CD14-positive monocyte (primary cell): ENCODE data around the gene BMX. TPM values are rescaled to one million over a fixed set of nuclear protein-coding genes. Genes with fewer than 3 reads are reported as not detected.

Experiments
- DNase-seq, 3 donors: peaks; one replicate each; pipeline ENCODE4 v3.0.0-alpha.2; 2011 to 2022
- H2AFZ ChIP-seq: 2 replicates; pipeline ENCODE4 v1.6.0; 2012; ENCODE audit warnings: mild to moderate bottlenecking, low read depth, low read length, inconsistent platforms; ENCODE audit not compliant: insufficient read depth, poor library complexity, severe bottlenecking
- H3K27ac ChIP-seq, 2 donors: 1 replicate in 1 of 2; 2 replicates in 1 of 2; pipeline ENCODE4 v1.5.1; 2012 to 2013; ENCODE audit warnings: low read length in 2 of 2, control low read depth in 1 of 2, inconsistent platforms in 1 of 2, low read depth in 1 of 2, mild to moderate bottlenecking in 1 of 2
- H3K27me3 ChIP-seq, 2 donors: one replicate each; pipeline versions ENCODE4 v1.6.0 to v1.6.1; 2011 to 2013; ENCODE audit warnings: low read length in 2 of 2; ENCODE audit not compliant: control insufficient read depth in 2 of 2, insufficient read depth in 2 of 2
- H3K36me3 ChIP-seq, 2 donors: replicated peaks in 1 of 2; 1 replicate in 1 of 2; 2 replicates in 1 of 2; pipeline versions ENCODE4 v1.5.1 to v1.6.1; 2012 to 2013; ENCODE audit warnings: low read length in 2 of 2, control low read depth in 1 of 2, inconsistent platforms in 1 of 2, mild to moderate bottlenecking in 1 of 2; ENCODE audit not compliant: insufficient read depth in 2 of 2, control insufficient read depth in 1 of 2
- H3K4me1 ChIP-seq, 2 donors: 1 replicate in 1 of 2; 2 replicates in 1 of 2; pipeline versions ENCODE4 v1.5.1 to v1.6.1; 2012 to 2013; ENCODE audit warnings: low read length in 2 of 2, control low read depth in 1 of 2, inconsistent platforms in 1 of 2, mild to moderate bottlenecking in 1 of 2, moderate library complexity in 1 of 2; ENCODE audit not compliant: insufficient read depth in 2 of 2, control insufficient read depth in 1 of 2
- H3K4me2 ChIP-seq: replicated peaks from 2 replicates; pipeline ENCODE3; 2012; ENCODE audit warnings: low read length, moderate library complexity, mild to moderate bottlenecking; ENCODE audit not compliant: poor library complexity, severe bottlenecking; ENCODE audit errors: extremely low read depth
- H3K4me3 ChIP-seq, 3 experiments: fragments of 200-600 bp in 1 of 3; sonication (generic) in 1 of 3; replicated peaks in 1 of 3; 1 replicate in 2 of 3; 2 replicates in 1 of 3; pipeline ENCODE4 v1.5.1; 2011 to 2013; ENCODE audit warnings: low read length in 3 of 3, mild to moderate bottlenecking in 3 of 3, control low read depth in 2 of 3, low read depth in 2 of 3, inconsistent platforms in 1 of 3, moderate library complexity in 1 of 3
- H3K79me2 ChIP-seq: 2 replicates; pipeline ENCODE4 v1.6.0; 2012; ENCODE audit warnings: mild to moderate bottlenecking, control low read depth, inconsistent platforms, low read length, moderate library complexity; ENCODE audit not compliant: insufficient read depth
- H3K9ac ChIP-seq: 2 replicates; pipeline ENCODE4 v1.6.0; 2017; ENCODE audit warnings: low read length, mild to moderate bottlenecking; ENCODE audit not compliant: insufficient read depth, poor library complexity, severe bottlenecking
- H3K9me3 ChIP-seq, 2 donors: replicated peaks in 1 of 2; 1 replicate in 1 of 2; 2 replicates in 1 of 2; pipeline versions ENCODE4 v1.5.1 to v1.6.1; 2012 to 2013; ENCODE audit warnings: low read length in 2 of 2, control low read depth in 1 of 2; ENCODE audit not compliant: control insufficient read depth in 1 of 2, insufficient read depth in 1 of 2
- H4K20me1 ChIP-seq: 2 replicates; pipeline ENCODE4 v1.6.0; 2012; ENCODE audit warnings: mild to moderate bottlenecking, low read length, control low read depth, moderate library complexity; ENCODE audit not compliant: insufficient read depth
- H3K27ac Mint-ChIP-seq, 7 donors: one replicate each; pipeline ENCODE4 v1.8.0; 2020; ENCODE audit warnings: mild to moderate bottlenecking in 7 of 7, mixed read lengths in 7 of 7, moderate library complexity in 6 of 7, inconsistent platforms in 2 of 7
- H3K27me3 Mint-ChIP-seq, 3 donors: one replicate each; pipeline ENCODE4 v1.8.0; 2021 to 2022; ENCODE audit warnings: low read depth in 3 of 3, mild to moderate bottlenecking in 3 of 3, mixed read lengths in 3 of 3, moderate library complexity in 3 of 3, inconsistent platforms in 1 of 3
- H3K36me3 Mint-ChIP-seq, 2 donors: one replicate each; pipeline ENCODE4 v1.8.0; 2020; ENCODE audit warnings: mixed read lengths in 2 of 2, inconsistent platforms in 1 of 2, mild to moderate bottlenecking in 1 of 2
- H3K4me1 Mint-ChIP-seq: one replicate; pipeline ENCODE4 v1.8.0; 2020; ENCODE audit warnings: mild to moderate bottlenecking, mixed read lengths
- H3K4me3 Mint-ChIP-seq, 2 donors: one replicate each; pipeline ENCODE4 v1.8.0; 2020; ENCODE audit warnings: mild to moderate bottlenecking in 2 of 2, mixed read lengths in 2 of 2, moderate library complexity in 1 of 2
- H3K9me3 Mint-ChIP-seq, 7 donors: one replicate each; pipeline ENCODE4 v1.8.0; 2020 to 2022; ENCODE audit warnings: mixed read lengths in 7 of 7, mild to moderate bottlenecking in 6 of 7, moderate library complexity in 6 of 7, inconsistent platforms in 2 of 7
- WGBS: methylation state at CpG from one replicate; pipeline ENCODE4 v1.1.5; 2013; ENCODE audit warnings: missing lambda C conversion rate; ENCODE audit not compliant: insufficient coverage; 5-methylcytosine and 5-hydroxymethylcytosine counted together
- intact Hi-C, 2 donors: fragments of 100-400 bp; cut with micrococcal nuclease; formaldehyde crosslinking; loops; one replicate each; pipeline versions ENCODE4 v1.15.0 to v1.15.1; 2023
- polyA plus RNA-seq, 3 donors: library from polyadenylated mRNA; depleted of rRNA in 1 of 3; unstranded in 2 of 3; stranded (reverse) in 1 of 3; fragments of 300-500 nt in 2 of 3; fragments of >200 nt in 1 of 3; fragmentation: Illumina TruSeq in 2 of 3; gene quantifications; 1 replicate in 2 of 3; 2 replicates in 1 of 3; pipeline ENCODE4 v1.2.3, GENCODE V29; 2012 to 2021
- TF ChIP-seq, protein P1 (sequence below): fragments of 200-600 bp; IDR thresholded peaks from one replicate; pipeline ENCODE4 v1.8.0; 2022; ENCODE audit warnings: antibody characterized with exemption, mild to moderate bottlenecking

BMX gene
- polyA plus RNA-seq, 3 donors = 0.15 to 0.26 (median 0.22) TPM

- Mint-ChIP-seq H3K4me3 (no peak overlapping the region), H3K4me1 (no peaks in the 10 kb centered on the region), H3K27ac (peak overlapping the region in 1 of 7 donors; percentile 16), H3K9me3 (no peaks in the 10 kb centered on the region), H3K36me3 (no peaks in the 10 kb centered on the region), H3K27me3 (peaks cover 0 to 45% (median 2%) of the 10 kb centered on the region in 3 donors)
- Histone ChIP-seq H3K4me2 (no peak overlapping the region), H3K4me3 (no peak overlapping the region), H3K27ac (no peak overlapping the region), H3K9me3 (no peaks in the 10 kb centered on the region), H2AFZ (no peak overlapping the region), H3K27me3 (peaks cover 0 to 89% of the 10 kb centered on the region in 2 donors), H3K4me1 (no peaks in the 10 kb centered on the region), H3K36me3 (no peaks in the 10 kb centered on the region), H3K79me2 (no peaks in the 10 kb centered on the region), H4K20me1 (no peaks in the 10 kb centered on the region), H3K9ac (no peak overlapping the region)
- intact Hi-C loops = no loop called here
- TF ChIP-seq, protein P1, sequence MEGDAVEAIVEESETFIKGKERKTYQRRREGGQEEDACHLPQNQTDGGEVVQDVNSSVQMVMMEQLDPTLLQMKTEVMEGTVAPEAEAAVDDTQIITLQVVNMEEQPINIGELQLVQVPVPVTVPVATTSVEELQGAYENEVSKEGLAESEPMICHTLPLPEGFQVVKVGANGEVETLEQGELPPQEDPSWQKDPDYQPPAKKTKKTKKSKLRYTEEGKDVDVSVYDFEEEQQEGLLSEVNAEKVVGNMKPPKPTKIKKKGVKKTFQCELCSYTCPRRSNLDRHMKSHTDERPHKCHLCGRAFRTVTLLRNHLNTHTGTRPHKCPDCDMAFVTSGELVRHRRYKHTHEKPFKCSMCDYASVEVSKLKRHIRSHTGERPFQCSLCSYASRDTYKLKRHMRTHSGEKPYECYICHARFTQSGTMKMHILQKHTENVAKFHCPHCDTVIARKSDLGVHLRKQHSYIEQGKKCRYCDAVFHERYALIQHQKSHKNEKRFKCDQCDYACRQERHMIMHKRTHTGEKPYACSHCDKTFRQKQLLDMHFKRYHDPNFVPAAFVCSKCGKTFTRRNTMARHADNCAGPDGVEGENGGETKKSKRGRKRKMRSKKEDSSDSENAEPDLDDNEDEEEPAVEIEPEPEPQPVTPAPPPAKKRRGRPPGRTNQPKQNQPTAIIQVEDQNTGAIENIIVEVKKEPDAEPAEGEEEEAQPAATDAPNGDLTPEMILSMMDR = no peak
- no peak for DNase-seq
- WGBS = 57% methylated on average over 1 of the region's 2 CpGs
These were observed 73.4 kb downstream of the BMX start for GRCh38 chrX:15574017-15574416.

DNA sequence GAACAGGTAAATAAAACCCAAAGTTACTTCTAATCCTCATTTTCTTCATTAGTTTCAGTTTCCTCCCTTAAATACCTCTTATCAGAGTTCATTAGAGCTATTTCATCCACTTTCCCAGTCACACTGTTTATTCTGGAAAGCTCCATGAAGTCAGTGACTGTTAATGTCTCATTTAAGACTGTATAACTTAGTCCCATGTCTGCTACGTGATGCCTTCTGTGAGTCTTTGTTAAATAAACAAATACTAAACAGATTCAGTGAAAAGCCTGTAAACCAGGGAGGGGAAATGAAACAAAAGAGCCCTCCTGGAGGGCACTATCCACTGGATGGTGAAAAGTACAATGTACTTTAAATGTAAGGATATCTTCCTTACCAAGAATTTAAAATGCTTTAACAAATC is 75.4 kb downstream of the BMX start:
- H3K27me3 ChIP-seq = peaks cover 0 to 84% of the 10 kb centered on the region in 2 donors
- no peak overlapping the region for H3K9ac ChIP-seq
- H3K79me2 ChIP-seq = no peaks in the 10 kb centered on the region
- Mint-ChIP-seq H3K36me3 (no peaks in the 10 kb centered on the region), H3K4me3 (no peak overlapping the region), H3K27ac (no peak overlapping the region), H3K27me3 (peaks cover 0 to 45% (median 2%) of the 10 kb centered on the region in 3 donors), H3K4me1 (no peaks in the 10 kb centered on the region), H3K9me3 (peaks cover 0 to under 1% (median 0%) of the 10 kb centered on the region in 7 donors)
- DNase-seq = no peak
- H3K9me3 ChIP-seq = no peaks in the 10 kb centered on the region
- H4K20me1 ChIP-seq = no peaks in the 10 kb centered on the region
- no peaks in the 10 kb centered on the region for H3K4me1 ChIP-seq
- TF ChIP-seq, protein P1 = no peak
- H3K4me3 ChIP-seq = no peak overlapping the region
- no CpG with 5 or more reads among the region's 1 CpG for WGBS
- no peak overlapping the region for H3K4me2 ChIP-seq
- no peaks in the 10 kb centered on the region for H3K36me3 ChIP-seq
- no peak overlapping the region for H2AFZ ChIP-seq
- intact Hi-C loops = no loop called here
- H3K27ac ChIP-seq = no peak overlapping the region
